Measurements from ENCODE around the gene SETD1B.

SETD1B gene

DNA sequence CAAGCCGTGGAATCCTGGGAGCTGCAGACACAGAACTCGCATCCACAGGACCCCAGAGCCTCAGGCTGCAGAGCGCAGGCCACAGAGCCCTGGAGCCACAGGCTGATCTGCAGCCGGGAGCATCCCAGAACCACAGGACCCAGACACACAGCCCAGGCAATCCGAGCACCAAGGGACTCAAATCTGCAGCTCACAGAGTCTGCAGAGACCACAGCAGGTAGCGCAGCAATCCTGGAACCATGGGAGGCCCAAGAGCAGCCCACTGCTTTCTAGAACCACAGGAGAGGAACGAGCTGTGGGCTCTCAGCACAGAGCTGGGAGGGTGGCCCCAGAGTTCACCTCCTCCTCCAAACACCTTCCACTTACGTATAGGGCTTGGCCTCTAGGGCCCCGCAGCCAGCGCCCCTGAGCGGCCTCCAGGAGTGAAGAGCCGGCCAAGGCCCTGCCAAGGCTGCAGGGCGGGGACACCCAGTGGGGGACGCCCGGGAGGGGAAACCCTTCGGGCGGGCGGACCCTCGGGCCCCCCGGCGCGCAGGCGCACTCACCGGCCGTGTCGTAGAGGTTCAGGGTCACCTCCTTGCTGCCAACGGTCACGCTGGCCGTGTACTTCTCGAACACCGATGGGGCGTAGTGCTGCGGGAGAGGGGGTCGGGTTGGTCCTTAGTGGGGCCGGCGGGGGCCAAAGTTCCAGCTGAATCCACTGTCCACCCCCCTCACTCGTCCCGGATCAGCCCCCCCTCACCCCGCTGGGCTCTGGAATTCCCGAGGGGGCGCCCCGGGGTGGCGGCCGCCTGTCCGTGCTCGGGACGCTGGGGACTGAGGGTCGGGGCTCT lies 11.0 kb upstream of the SETD1B start:
- Histone ChIP-seq H3F3A (ENCODE audit: insufficient read depth, low read length) (no peaks in the 10 kb centered on the region), H3K27ac (ENCODE audit: low read length) (no peak overlapping the region), H3K4me1 (ENCODE audit: low read length) (peaks cover 17% of the 10 kb centered on the region), H3K9ac (ENCODE audit: low read length) (no peak overlapping the region; the same call in 1 of the 2 replicates), H3K9me2 (replicated peaks; ENCODE audit: insufficient read depth, low read length) (no peaks in the 10 kb centered on the region), H3K27me3 (replicated peaks; ENCODE audit: insufficient read depth, low read length) (no peaks in the 10 kb centered on the region), H3K79me2 (ENCODE audit: low read length) (peaks cover 10% of the 10 kb centered on the region), H3K36me3 (replicated peaks; ENCODE audit: insufficient read depth, low read length) (no peaks in the 10 kb centered on the region), H4K20me1 (ENCODE audit: insufficient read depth, low read length) (no peaks in the 10 kb centered on the region), H3K4me3 (ENCODE audit: low read length) (peak overlapping the region; percentile 64), H3K9me3 (replicated peaks; ENCODE audit: insufficient read depth, low read length) (no peaks in the 10 kb centered on the region), H2AFZ (ENCODE audit: low read length) (no peak overlapping the region), H3K4me2 (ENCODE audit: low read depth, low read length) (peak overlapping the region; percentile 91; the same call in 1 of the 2 replicates)
- no peak for DNase-seq
- TF ChIP-seq EZH2 (optimal IDR thresholded peaks at IDR 0.05; ENCODE audit: low read depth, low read length), result no peak
- TF ChIP-seq, protein P1, sequence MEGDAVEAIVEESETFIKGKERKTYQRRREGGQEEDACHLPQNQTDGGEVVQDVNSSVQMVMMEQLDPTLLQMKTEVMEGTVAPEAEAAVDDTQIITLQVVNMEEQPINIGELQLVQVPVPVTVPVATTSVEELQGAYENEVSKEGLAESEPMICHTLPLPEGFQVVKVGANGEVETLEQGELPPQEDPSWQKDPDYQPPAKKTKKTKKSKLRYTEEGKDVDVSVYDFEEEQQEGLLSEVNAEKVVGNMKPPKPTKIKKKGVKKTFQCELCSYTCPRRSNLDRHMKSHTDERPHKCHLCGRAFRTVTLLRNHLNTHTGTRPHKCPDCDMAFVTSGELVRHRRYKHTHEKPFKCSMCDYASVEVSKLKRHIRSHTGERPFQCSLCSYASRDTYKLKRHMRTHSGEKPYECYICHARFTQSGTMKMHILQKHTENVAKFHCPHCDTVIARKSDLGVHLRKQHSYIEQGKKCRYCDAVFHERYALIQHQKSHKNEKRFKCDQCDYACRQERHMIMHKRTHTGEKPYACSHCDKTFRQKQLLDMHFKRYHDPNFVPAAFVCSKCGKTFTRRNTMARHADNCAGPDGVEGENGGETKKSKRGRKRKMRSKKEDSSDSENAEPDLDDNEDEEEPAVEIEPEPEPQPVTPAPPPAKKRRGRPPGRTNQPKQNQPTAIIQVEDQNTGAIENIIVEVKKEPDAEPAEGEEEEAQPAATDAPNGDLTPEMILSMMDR (IDR thresholded peaks at IDR 0.05; ENCODE audit: low read length), result no peak
- no peak for TF ChIP-seq EZH2phosphoT487 (IDR thresholded peaks at IDR 0.05; ENCODE audit: low read length)

DNA sequence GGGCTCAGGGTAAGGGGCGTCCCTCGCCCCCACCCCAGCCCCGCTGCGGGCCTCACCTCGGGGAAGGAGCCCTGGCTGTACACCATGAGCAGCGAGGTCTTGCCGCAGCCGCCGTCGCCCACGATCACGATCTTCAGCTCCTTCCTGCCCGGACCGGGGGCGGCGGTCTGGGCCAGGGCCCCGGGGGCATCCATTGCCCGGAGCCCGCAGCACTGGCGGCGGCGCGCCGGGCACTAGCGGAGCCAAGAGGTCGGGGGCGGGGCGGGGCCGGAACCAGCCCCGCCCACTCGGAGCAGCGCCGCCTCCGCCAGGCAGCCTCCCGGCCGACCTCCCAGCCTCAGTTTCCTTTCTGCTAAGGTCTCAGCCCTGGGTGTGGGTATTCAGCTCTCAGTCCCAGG lies 10.4 kb upstream of the SETD1B start, which contains the start of gene RHOF:
Gene RHOF, minus strand, starts transcription at position 249 of the 398 bp plus-strand sequence. Its CDS starts 55 bp downstream, at position 194.
- no peaks in the 10 kb centered on the region for H3K27me3 ChIP-seq (replicated peaks; ENCODE audit: insufficient read depth, low read length)
- H4K20me1 ChIP-seq (ENCODE audit: insufficient read depth, low read length), result no peaks in the 10 kb centered on the region
- no peaks in the 10 kb centered on the region for H3K36me3 ChIP-seq (replicated peaks; ENCODE audit: insufficient read depth, low read length)
- H3K9me3 ChIP-seq (replicated peaks; ENCODE audit: insufficient read depth, low read length), result no peaks in the 10 kb centered on the region
- H3K4me2 ChIP-seq (ENCODE audit: low read depth, low read length), result peak within 1 kb of the TSS; percentile 91
- TF ChIP-seq EZH2phosphoT487 (IDR thresholded peaks at IDR 0.05; ENCODE audit: low read length) (no peak), EZH2 (optimal IDR thresholded peaks at IDR 0.05; ENCODE audit: low read depth, low read length) (no peak)
- TF ChIP-seq, protein P1 (IDR thresholded peaks at IDR 0.05; ENCODE audit: low read length), result no peak
- H3K27ac ChIP-seq (ENCODE audit: low read length), result peak within 1 kb of the TSS; percentile 40; the same call in 1 of the 2 replicates
- H3K9me2 ChIP-seq (replicated peaks; ENCODE audit: insufficient read depth, low read length), result no peaks in the 10 kb centered on the region
- peak; percentile 26 for DNase-seq
- peak within 1 kb of the TSS; percentile 40; the same call in 1 of the 2 replicates for H3K9ac ChIP-seq (ENCODE audit: low read length)
- no peaks in the 10 kb centered on the region for H3F3A ChIP-seq (ENCODE audit: insufficient read depth, low read length)
- peaks cover 16% of the 10 kb centered on the region for H3K79me2 ChIP-seq (ENCODE audit: low read length)
- H3K4me3 ChIP-seq (ENCODE audit: low read length), result peak within 1 kb of the TSS; percentile 64
- peaks cover 19% of the 10 kb centered on the region for H3K4me1 ChIP-seq (ENCODE audit: low read length)
- H2AFZ ChIP-seq (ENCODE audit: low read length), result peak within 1 kb of the TSS; percentile 67

DNA sequence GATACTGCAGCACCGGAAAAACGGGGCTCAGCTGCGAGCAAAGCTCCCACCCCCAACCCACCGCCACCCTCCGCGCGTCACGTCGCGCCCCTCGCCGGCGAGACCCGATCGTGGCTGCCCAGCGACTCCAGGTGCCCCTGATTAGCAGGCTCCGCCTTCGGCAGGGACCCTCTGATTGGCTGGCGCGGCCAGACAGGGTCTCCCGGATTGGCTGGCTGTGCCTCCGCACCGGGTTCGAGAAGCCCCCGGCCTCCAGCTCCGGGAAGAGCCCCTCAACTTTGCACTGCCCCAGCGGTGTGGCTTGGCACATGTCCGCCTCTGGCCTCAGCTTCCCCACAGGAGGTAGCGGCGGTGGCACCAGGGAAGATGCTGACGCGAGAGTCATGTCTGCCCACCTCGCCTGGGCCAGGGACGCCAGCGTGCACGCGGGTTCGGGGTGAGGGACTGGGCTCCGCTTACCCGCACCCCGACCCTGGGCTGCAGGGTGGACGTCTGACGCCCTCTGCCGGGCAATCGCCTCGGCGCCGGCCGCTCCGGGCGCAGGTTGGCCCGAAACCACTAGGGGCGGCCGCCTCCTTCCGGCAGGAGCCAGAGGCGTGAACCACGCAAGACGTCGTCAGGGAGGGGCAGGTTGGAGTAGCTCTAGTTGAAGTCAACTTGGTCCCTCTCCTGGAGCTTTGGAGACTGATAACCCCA lies 9.8 kb upstream of the SETD1B start:
- H3K36me3 ChIP-seq (replicated peaks; ENCODE audit: insufficient read depth, low read length), result no peaks in the 10 kb centered on the region
- H3K79me2 ChIP-seq (ENCODE audit: low read length), result peaks cover 21% of the 10 kb centered on the region
- no peaks in the 10 kb centered on the region for H3K27me3 ChIP-seq (replicated peaks; ENCODE audit: insufficient read depth, low read length)
- H3K4me1 ChIP-seq (ENCODE audit: low read length), result peaks cover 24% of the 10 kb centered on the region
- no peaks in the 10 kb centered on the region for H4K20me1 ChIP-seq (ENCODE audit: insufficient read depth, low read length)
- H3K4me2 ChIP-seq (ENCODE audit: low read depth, low read length), result peak overlapping the region; percentile 91
- H2AFZ ChIP-seq (ENCODE audit: low read length), result peak overlapping the region; percentile 67
- TF ChIP-seq EZH2phosphoT487 (IDR thresholded peaks at IDR 0.05; ENCODE audit: low read length), result no peak
- TF ChIP-seq, protein P1 (IDR thresholded peaks at IDR 0.05; ENCODE audit: low read length), result peak; percentile 96
- no peaks in the 10 kb centered on the region for H3K9me3 ChIP-seq (replicated peaks; ENCODE audit: insufficient read depth, low read length)
- H3K9ac ChIP-seq (ENCODE audit: low read length), result peak overlapping the region; percentile 40; the same call in 1 of the 2 replicates
- no peaks in the 10 kb centered on the region for H3F3A ChIP-seq (ENCODE audit: insufficient read depth, low read length)
- H3K9me2 ChIP-seq (replicated peaks; ENCODE audit: insufficient read depth, low read length), result no peaks in the 10 kb centered on the region
- H3K27ac ChIP-seq (ENCODE audit: low read length), result peak overlapping the region; percentile 40; the same call in 1 of the 2 replicates
- peak overlapping the region; percentile 64 for H3K4me3 ChIP-seq (ENCODE audit: low read length)
- peak; percentile 85 for DNase-seq
